Astrocyte of the spinal cord (primary cell): Measurements from ENCODE around the gene FUT1.

Experiments
- DNase-seq: peaks from one replicate; pipeline ENCODE4 v3.0.0; 2011; ENCODE audit warnings: low read depth, low spot score
- H3K4me3 ChIP-seq: 2 replicates; pipeline ENCODE4 v1.5.1; 2011; ENCODE audit warnings: low read depth, mild to moderate bottlenecking, low read length, moderate library complexity
- CTCF ChIP-seq: IDR thresholded peaks from 2 replicates; pipeline ENCODE4 v1.5.1; 2012; ENCODE audit warnings: low read depth, mild to moderate bottlenecking, low read length, inconsistent platforms
- in situ Hi-C: cut with HindIII; loops from 2 replicates; pipeline ENCODE4 v1.10.0; 2017; ENCODE audit warnings: low sequenced_read_pairs

The FUT1 gene

GRCh38 chr19:48752496-48753365, at the start of gene FUT1:
Gene FUT1, minus strand, starts transcription at chr19:48752641. Its CDS starts 1,360 bp downstream, at chr19:48751281.
- DNase-seq, result no peak
- TF ChIP-seq CTCF, result no peak
- peak within 1 kb of the TSS; percentile 14 for H3K4me3 ChIP-seq
- in situ Hi-C loops, result no loop called here

- in situ Hi-C loops, result no loop called here
Observed at GRCh38 chr19:48799358-48800300, 47.2 kb upstream of the FUT1 start.

GRCh38 chr19:48798937-48799336, 46.5 kb upstream of the FUT1 start:
- H3K4me3 ChIP-seq, result no peak overlapping the region
- no peak for TF ChIP-seq CTCF
- peak; percentile 55 for DNase-seq
- in situ Hi-C loops, result no loop called here

More at GRCh38 chr19:48799358-48800300, 47.2 kb upstream of the FUT1 start:
- TF ChIP-seq CTCF, result no peak
- DNase-seq, result no peak
- H3K4me3 ChIP-seq, result no peak overlapping the region

- no peak for TF ChIP-seq CTCF
- no peak for DNase-seq
- in situ Hi-C loops, result no loop called here
- no peak overlapping the region for H3K4me3 ChIP-seq
Observed at GRCh38 chr19:48797103-48797502, 44.7 kb upstream of the FUT1 start.

- TF ChIP-seq CTCF, result no peak
- in situ Hi-C loops, result no loop called here
- DNase-seq, result no peak
- no peak overlapping the region for H3K4me3 ChIP-seq
Observed at GRCh38 chr19:48796298-48797083, 44.0 kb upstream of the FUT1 start.

GRCh38 chr19:48795685-48796070, 43.2 kb upstream of the FUT1 start:
- no peak for TF ChIP-seq CTCF
- in situ Hi-C loops, result no loop called here
- no peak for DNase-seq
- no peak overlapping the region for H3K4me3 ChIP-seq
